ENCODE measurements around the gene CLN5. TPM values are rescaled to one million over a fixed set of nuclear protein-coding genes. Genes with fewer than 3 reads are reported as not detected.

Gene CLN5
- total RNA-seq, 1 experiment from 2014 or later, result 7.7 TPM

GRCh38 chr13:77038907-77039480 is 47.1 kb downstream of the CLN5 start:
- CTCF ChIA-PET, result no interaction called here
- Histone ChIP-seq H3K36me3 (ENCODE audit: low read depth, low read length) (no peaks in the 10 kb centered on the region), H3K9me3 (ENCODE audit: low read length) (no peaks in the 10 kb centered on the region), H3K79me2 (ENCODE audit: low read length) (no peaks in the 10 kb centered on the region), H2AFZ (ENCODE audit: low read length) (no peak overlapping the region), H3F3A (ENCODE audit: low read length, unreplicated experiment) (no peaks in the 10 kb centered on the region), H3K4me1 (ENCODE audit: insufficient read depth, low read length) (peaks cover 14% of the 10 kb centered on the region), H3K9me2 (replicated peaks; ENCODE audit: low read length) (no peaks in the 10 kb centered on the region), H3K9ac (ENCODE audit: low read length) (no peak overlapping the region), H3K27me3 (ENCODE audit: low read length) (no peaks in the 10 kb centered on the region), H3K4me2 (ENCODE audit: low read length) (no peak overlapping the region), H4K20me1 (ENCODE audit: low read length) (no peaks in the 10 kb centered on the region), H3K4me3 (ENCODE audit: low read length) (no peak overlapping the region), H3K27ac (ENCODE audit: low read length) (no peak overlapping the region)
- BruUV-seq (replicated peaks), result no TSS peak
- POLR2A ChIA-PET (ENCODE audit: unreplicated experiment), result no interaction called here
- intact Hi-C loops (cut with micrococcal nuclease), result no loop called here
- ATAC-seq (no peak), DNase-seq (no peak)
- no peak for TF ChIP-seq EZH2phosphoT487 (IDR thresholded peaks at IDR 0.05; ENCODE audit: borderline replicate concordance, low read length)
- no peak for TF ChIP-seq EZH2 (IDR thresholded peaks at IDR 0.05; ENCODE audit: low read length, unreplicated experiment)
- TF ChIP-seq, protein P1, sequence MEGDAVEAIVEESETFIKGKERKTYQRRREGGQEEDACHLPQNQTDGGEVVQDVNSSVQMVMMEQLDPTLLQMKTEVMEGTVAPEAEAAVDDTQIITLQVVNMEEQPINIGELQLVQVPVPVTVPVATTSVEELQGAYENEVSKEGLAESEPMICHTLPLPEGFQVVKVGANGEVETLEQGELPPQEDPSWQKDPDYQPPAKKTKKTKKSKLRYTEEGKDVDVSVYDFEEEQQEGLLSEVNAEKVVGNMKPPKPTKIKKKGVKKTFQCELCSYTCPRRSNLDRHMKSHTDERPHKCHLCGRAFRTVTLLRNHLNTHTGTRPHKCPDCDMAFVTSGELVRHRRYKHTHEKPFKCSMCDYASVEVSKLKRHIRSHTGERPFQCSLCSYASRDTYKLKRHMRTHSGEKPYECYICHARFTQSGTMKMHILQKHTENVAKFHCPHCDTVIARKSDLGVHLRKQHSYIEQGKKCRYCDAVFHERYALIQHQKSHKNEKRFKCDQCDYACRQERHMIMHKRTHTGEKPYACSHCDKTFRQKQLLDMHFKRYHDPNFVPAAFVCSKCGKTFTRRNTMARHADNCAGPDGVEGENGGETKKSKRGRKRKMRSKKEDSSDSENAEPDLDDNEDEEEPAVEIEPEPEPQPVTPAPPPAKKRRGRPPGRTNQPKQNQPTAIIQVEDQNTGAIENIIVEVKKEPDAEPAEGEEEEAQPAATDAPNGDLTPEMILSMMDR (conservative IDR thresholded peaks at IDR 0.05; ENCODE audit: low read depth, low read length), result no peak

GRCh38 chr13:77040076-77040475 is 48.2 kb downstream of the CLN5 start:
- DNase-seq (no peak), ATAC-seq (no peak)
- no peak overlapping the region for H3K4me3 ChIP-seq (ENCODE audit: low read length)
- peaks cover 3% of the 10 kb centered on the region for H3K4me1 ChIP-seq (ENCODE audit: insufficient read depth, low read length)
- no TSS peak for BruUV-seq (replicated peaks)
- H3K9ac ChIP-seq (ENCODE audit: low read length), result no peak overlapping the region
- no peak overlapping the region for H3K27ac ChIP-seq (ENCODE audit: low read length)
- no peaks in the 10 kb centered on the region for H4K20me1 ChIP-seq (ENCODE audit: low read length)
- H3K9me3 ChIP-seq (ENCODE audit: low read length), result no peaks in the 10 kb centered on the region
- POLR2A ChIA-PET (ENCODE audit: unreplicated experiment), result no interaction called here
- CTCF ChIA-PET, result no interaction called here
- H3K9me2 ChIP-seq (replicated peaks; ENCODE audit: low read length), result no peaks in the 10 kb centered on the region
- TF ChIP-seq, protein P1 (conservative IDR thresholded peaks at IDR 0.05; ENCODE audit: low read depth, low read length), result no peak
- TF ChIP-seq EZH2 (IDR thresholded peaks at IDR 0.05; ENCODE audit: low read length, unreplicated experiment) (no peak), EZH2phosphoT487 (IDR thresholded peaks at IDR 0.05; ENCODE audit: borderline replicate concordance, low read length) (no peak)
- H3K27me3 ChIP-seq (ENCODE audit: low read length), result no peaks in the 10 kb centered on the region
- intact Hi-C loops (cut with micrococcal nuclease), result no loop called here
- no peaks in the 10 kb centered on the region for H3F3A ChIP-seq (ENCODE audit: low read length, unreplicated experiment)
- H3K36me3 ChIP-seq (ENCODE audit: low read depth, low read length), result peaks cover 2% of the 10 kb centered on the region; the same call in 1 of the 2 replicates
- no peak overlapping the region for H2AFZ ChIP-seq (ENCODE audit: low read length)
- H3K79me2 ChIP-seq (ENCODE audit: low read length), result no peaks in the 10 kb centered on the region
- no peak overlapping the region for H3K4me2 ChIP-seq (ENCODE audit: low read length)

- no TSS peak for BruUV-seq (replicated peaks)
- ChIA-PET POLR2A (ENCODE audit: unreplicated experiment) (no interaction called here), CTCF (no interaction called here)
- DNase-seq, result no peak
- Histone ChIP-seq H3K4me1 (ENCODE audit: insufficient read depth, low read length) (no peaks in the 10 kb centered on the region), H3K79me2 (ENCODE audit: low read length) (no peaks in the 10 kb centered on the region), H3K36me3 (ENCODE audit: low read depth, low read length) (peaks cover 5% of the 10 kb centered on the region; the same call in 1 of the 2 replicates), H3F3A (ENCODE audit: low read length, unreplicated experiment) (no peaks in the 10 kb centered on the region), H2AFZ (ENCODE audit: low read length) (no peak overlapping the region), H3K27me3 (ENCODE audit: low read length) (no peaks in the 10 kb centered on the region), H3K9me3 (ENCODE audit: low read length) (no peaks in the 10 kb centered on the region), H4K20me1 (ENCODE audit: low read length) (no peaks in the 10 kb centered on the region), H3K27ac (ENCODE audit: low read length) (no peak overlapping the region), H3K4me3 (ENCODE audit: low read length) (no peak overlapping the region), H3K9ac (ENCODE audit: low read length) (no peak overlapping the region), H3K4me2 (ENCODE audit: low read length) (no peak overlapping the region), H3K9me2 (replicated peaks; ENCODE audit: low read length) (no peaks in the 10 kb centered on the region)
- intact Hi-C loops (cut with micrococcal nuclease), result no loop called here
- no peak for TF ChIP-seq EZH2phosphoT487 (IDR thresholded peaks at IDR 0.05; ENCODE audit: borderline replicate concordance, low read length)
- TF ChIP-seq, protein P1 (conservative IDR thresholded peaks at IDR 0.05; ENCODE audit: low read depth, low read length), result no peak
- TF ChIP-seq EZH2 (IDR thresholded peaks at IDR 0.05; ENCODE audit: low read length, unreplicated experiment), result no peak
- no peak for ATAC-seq
These were observed 49.0 kb downstream of the CLN5 start for GRCh38 chr13:77040835-77041234.

Data from PC-3 (cell line).